Esophagus squamous epithelium (tissue), 4 donors: ENCODE data around the gene RIMOC1.

Experiments
- POLR2A ChIP-seq, 4 donors: fragments of 450-650 bp; IDR thresholded peaks; one replicate each; pipeline ENCODE4 v1.6.1; 2017; ENCODE audit warnings: antibody characterized with exemption in 4 of 4, mild to moderate bottlenecking in 4 of 4, moderate library complexity in 3 of 4
- TF ChIP-seq, protein P1 (sequence below), 6 experiments: fragments of 450-650 bp in 4 of 6; fragments of 200-600 bp in 2 of 6; sonication (generic) in 2 of 6; IDR thresholded peaks; one replicate each; pipeline ENCODE4 v1.5.1; 2016 to 2019; ENCODE audit warnings: antibody characterized with exemption in 6 of 6, mild to moderate bottlenecking in 4 of 6, moderate library complexity in 4 of 6

DNA sequence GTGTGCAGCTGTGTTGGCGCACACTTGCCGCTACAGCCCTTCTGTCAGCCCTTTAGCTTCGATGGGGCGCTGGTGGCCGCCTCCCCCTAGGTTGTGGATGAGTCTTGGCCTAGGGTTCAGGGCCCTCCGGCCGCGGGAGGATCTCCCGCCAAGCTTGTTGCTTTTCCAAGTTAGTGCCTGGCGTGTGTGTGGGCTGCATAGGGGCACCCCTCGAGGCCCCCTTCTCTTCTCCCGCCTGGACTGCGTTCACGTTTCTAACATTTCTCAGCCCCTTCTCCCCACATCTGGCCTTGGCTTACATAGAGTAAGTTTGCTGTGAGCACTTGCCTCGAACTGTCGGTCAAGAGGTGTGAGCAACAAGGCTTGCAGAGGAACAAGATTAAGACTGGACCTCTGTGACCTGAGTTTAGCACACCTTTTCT, 33.5 kb upstream of the RIMOC1 start:
- TF ChIP-seq, protein P1, sequence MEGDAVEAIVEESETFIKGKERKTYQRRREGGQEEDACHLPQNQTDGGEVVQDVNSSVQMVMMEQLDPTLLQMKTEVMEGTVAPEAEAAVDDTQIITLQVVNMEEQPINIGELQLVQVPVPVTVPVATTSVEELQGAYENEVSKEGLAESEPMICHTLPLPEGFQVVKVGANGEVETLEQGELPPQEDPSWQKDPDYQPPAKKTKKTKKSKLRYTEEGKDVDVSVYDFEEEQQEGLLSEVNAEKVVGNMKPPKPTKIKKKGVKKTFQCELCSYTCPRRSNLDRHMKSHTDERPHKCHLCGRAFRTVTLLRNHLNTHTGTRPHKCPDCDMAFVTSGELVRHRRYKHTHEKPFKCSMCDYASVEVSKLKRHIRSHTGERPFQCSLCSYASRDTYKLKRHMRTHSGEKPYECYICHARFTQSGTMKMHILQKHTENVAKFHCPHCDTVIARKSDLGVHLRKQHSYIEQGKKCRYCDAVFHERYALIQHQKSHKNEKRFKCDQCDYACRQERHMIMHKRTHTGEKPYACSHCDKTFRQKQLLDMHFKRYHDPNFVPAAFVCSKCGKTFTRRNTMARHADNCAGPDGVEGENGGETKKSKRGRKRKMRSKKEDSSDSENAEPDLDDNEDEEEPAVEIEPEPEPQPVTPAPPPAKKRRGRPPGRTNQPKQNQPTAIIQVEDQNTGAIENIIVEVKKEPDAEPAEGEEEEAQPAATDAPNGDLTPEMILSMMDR (IDR thresholded peaks at IDR 0.05): no peak
- TF ChIP-seq POLR2A (IDR thresholded peaks at IDR 0.05): peak in 1 of 4 donors; percentile 11
